ENCODE data around the gene HMCN2. TPM values are rescaled to one million over a fixed set of nuclear protein-coding genes. Genes with fewer than 3 reads are reported as not detected.
A peak's percentile ranks its signal among the peaks of the same experiment; 100 is the strongest.
"Not testable (repeated sequence)": the region's sequence is repeated elsewhere in the genome, so short reads cannot be mapped to it uniquely, and the experiment has no call there.

HMCN2 gene
- total and polyA plus RNA-seq, 8 donors: 1.1 to 21.1 (median 5.0) TPM

- TF ChIP-seq POLR2AphosphoS5 (IDR thresholded peaks at IDR 0.05) (no peak), CTCF (IDR thresholded peaks at IDR 0.05) (peak in 5 of 7 experiments; percentile 18 to 71 (median 67))
- DNase-seq: peak in 1 of 2 donors; percentile 84
- H3K9me3 ChIP-seq: peaks cover 0 to 19% (median 13%) of the 10 kb centered on the region in 4 donors
- peak overlapping the region; percentile 35 to 43 (median 40) for H3K4me3 ChIP-seq
- intact Hi-C loops (cut with DNase I; ENCODE audit: low total_unique reads): no loop called here
- peak overlapping the region in 1 of 5 donors; percentile 18 for H3K27ac ChIP-seq
- no peaks in the 10 kb centered on the region for H3K36me3 ChIP-seq
- peaks cover 5 to 14% (median 10%) of the 10 kb centered on the region in 4 donors for H3K4me1 ChIP-seq
- 4 to 8% (median 5%) methylated on average over 42 to 92 of the region's 92 CpGs for WGBS, 5 donors
- peaks cover 0 to 59% (median 19%) of the 10 kb centered on the region in 3 donors for H3K27me3 ChIP-seq
These were observed 167.8 kb downstream of the HMCN2 start for GRCh38 chr9:130433168-130433946.

- intact Hi-C loops (cut with DNase I; ENCODE audit: low total_unique reads): no loop called here
- TF ChIP-seq CTCF (IDR thresholded peaks at IDR 0.05) (no peak), POLR2AphosphoS5 (IDR thresholded peaks at IDR 0.05) (no peak), POLR2A (IDR thresholded peaks at IDR 0.05) (no peak), EP300 (IDR thresholded peaks at IDR 0.05) (no peak)
- WGBS, 5 donors: 33 to 50% (median 46%) methylated on average over 9 of the region's 9 CpGs
- Histone ChIP-seq H3K36me3 (no peaks in the 10 kb centered on the region), H3K4me3 (peak overlapping the region in 1 of 4 donors; percentile 42), H3K27me3 (peaks cover 0 to 59% (median 19%) of the 10 kb centered on the region in 3 donors), H3K4me1 (peaks cover 5 to 14% (median 10%) of the 10 kb centered on the region in 4 donors), H3K27ac (no peak overlapping the region), H3K9me3 (peaks cover 0 to 19% (median 13%) of the 10 kb centered on the region in 4 donors)
- no peak for DNase-seq
These were observed 168.3 kb downstream of the HMCN2 start for GRCh38 chr9:130433947-130434262.

- 78 to 97% (median 92%) methylated on average over 4 to 5 of the region's 5 CpGs for WGBS, 5 donors
- H3K36me3 ChIP-seq; H3K4me3 ChIP-seq; DNase-seq; intact Hi-C loops (cut with DNase I; ENCODE audit: low total_unique reads); H3K27ac ChIP-seq: not testable (repeated sequence)
- H3K27me3 ChIP-seq: peaks cover 0 to 59% (median 19%) of the 10 kb centered on the region in 3 donors
- peaks cover 0 to 18% (median 13%) of the 10 kb centered on the region in 4 donors for H3K9me3 ChIP-seq
- peaks cover 5 to 14% (median 10%) of the 10 kb centered on the region in 4 donors for H3K4me1 ChIP-seq
These were observed 169.1 kb downstream of the HMCN2 start for GRCh38 chr9:130434656-130435055.

- Histone ChIP-seq H3K4me3 (no peak overlapping the region), H3K27ac (no peak overlapping the region), H3K9me3 (peaks cover 5 to 13% (median 10%) of the 10 kb centered on the region in 4 donors), H3K27me3 (peaks cover 0 to 41% (median 18%) of the 10 kb centered on the region in 3 donors), H3K4me1 (peaks cover 5 to 14% (median 10%) of the 10 kb centered on the region in 4 donors), H3K36me3 (no peaks in the 10 kb centered on the region)
- TF ChIP-seq POLR2A (IDR thresholded peaks at IDR 0.05) (no peak), POLR2AphosphoS5 (IDR thresholded peaks at IDR 0.05) (no peak)
- WGBS, 5 donors: 66 to 78% (median 73%) methylated on average over 11 to 15 of the region's 15 CpGs
- intact Hi-C loops (cut with DNase I; ENCODE audit: low total_unique reads): no loop called here
- DNase-seq: no peak
These were observed 171.6 kb downstream of the HMCN2 start for GRCh38 chr9:130437011-130437789.

GRCh38 chr9:130438382-130438981 is 172.9 kb downstream of the HMCN2 start:
- H3K36me3 ChIP-seq: no peaks in the 10 kb centered on the region
- peaks cover 5 to 14% (median 10%) of the 10 kb centered on the region in 4 donors for H3K9me3 ChIP-seq
- H3K27me3 ChIP-seq: peaks cover 0 to 28% (median 5%) of the 10 kb centered on the region in 3 donors
- intact Hi-C loops (cut with DNase I; ENCODE audit: low total_unique reads): no loop called here
- WGBS, 5 donors: 79 to 89% (median 80%) methylated on average over 6 of the region's 6 CpGs
- peaks cover 3 to 5% (median 4%) of the 10 kb centered on the region in 4 donors for H3K4me1 ChIP-seq
- H3K27ac ChIP-seq: no peak overlapping the region
- H3K4me3 ChIP-seq: no peak overlapping the region
- TF ChIP-seq POLR2A (IDR thresholded peaks at IDR 0.05) (no peak), POLR2AphosphoS5 (IDR thresholded peaks at IDR 0.05) (no peak)
- DNase-seq: no peak

All from stomach (tissue), 9 donors.